Liver (tissue), 9 donors: ENCODE measurements around the gene CELF4. TPM values are rescaled to one million over a fixed set of nuclear protein-coding genes. Genes with fewer than 3 reads are reported as not detected.

Experiments used
- DNase-seq: peaks from one replicate; pipeline ENCODE4 v3.0.0-alpha.2; 2017; ENCODE audit warnings: low spot score
- H3K27ac ChIP-seq, 2 donors: one replicate each; pipeline ENCODE4 v1.7.0; 2013; ENCODE audit warnings: inconsistent platforms in 2 of 2, low read length in 2 of 2, control low read depth in 1 of 2, low read depth in 1 of 2, mild to moderate bottlenecking in 1 of 2
- H3K27me3 ChIP-seq, 4 donors: one replicate each; pipeline versions ENCODE4 v1.6.1 to v1.7.0; 2013; ENCODE audit warnings: low read length in 3 of 4, inconsistent platforms in 1 of 4, mild to moderate bottlenecking in 1 of 4, moderate library complexity in 1 of 4; ENCODE audit not compliant: control insufficient read depth in 4 of 4, insufficient read depth in 4 of 4
- H3K36me3 ChIP-seq, 4 donors: one replicate each; pipeline versions ENCODE4 v1.6.1 to v1.7.0; 2013; ENCODE audit warnings: low read length in 3 of 4, mild to moderate bottlenecking in 3 of 4, low read depth in 1 of 4, moderate library complexity in 1 of 4; ENCODE audit not compliant: control insufficient read depth in 4 of 4, insufficient read depth in 3 of 4
- H3K4me1 ChIP-seq, 4 donors: one replicate each; pipeline versions ENCODE4 v1.6.1 to v1.7.0; 2013; ENCODE audit warnings: low read length in 3 of 4, mild to moderate bottlenecking in 3 of 4, moderate library complexity in 1 of 4; ENCODE audit not compliant: control insufficient read depth in 4 of 4, insufficient read depth in 4 of 4
- H3K4me3 ChIP-seq, 3 donors: one replicate each; pipeline versions ENCODE4 v1.6.1 to v1.7.0; 2013; ENCODE audit warnings: low read length in 3 of 3, control low read depth in 1 of 3, low read depth in 1 of 3, mild to moderate bottlenecking in 1 of 3
- H3K9ac ChIP-seq, 2 donors: one replicate each; pipeline ENCODE4 v1.7.0; 2013; ENCODE audit warnings: low read length in 2 of 2, mild to moderate bottlenecking in 2 of 2, moderate library complexity in 2 of 2, control low read depth in 1 of 2, low read depth in 1 of 2
- H3K9me3 ChIP-seq, 4 donors: one replicate each; pipeline versions ENCODE4 v1.6.1 to v1.7.0; 2013; ENCODE audit warnings: low read length in 3 of 4; ENCODE audit not compliant: control insufficient read depth in 4 of 4
- ATF3 ChIP-seq: IDR thresholded peaks from 2 replicates; pipeline ENCODE4 v1.6.1; 2016; ENCODE audit warnings: antibody characterized with exemption
- CTCF ChIP-seq: fragments of 150-350 bp; IDR thresholded peaks from 2 replicates; pipeline ENCODE4 v1.5.1; 2017; ENCODE audit warnings: improper control_type of control experiment, low read depth, low read length; ENCODE audit not compliant: missing input control
- EGR1 ChIP-seq, 2 donors: IDR thresholded peaks; 2 replicates each; pipeline ENCODE4 v1.6.1; 2016 to 2018; ENCODE audit warnings: antibody characterized with exemption in 2 of 2, low read depth in 2 of 2
- FOXA1 ChIP-seq: IDR thresholded peaks from 2 replicates; pipeline ENCODE4 v1.6.1; 2016; ENCODE audit warnings: antibody characterized with exemption
- FOXA2 ChIP-seq: IDR thresholded peaks from 2 replicates; pipeline ENCODE4 v1.6.1; 2016; ENCODE audit warnings: antibody characterized with exemption
- GABPA ChIP-seq, 2 donors: IDR thresholded peaks in 1 of 2; conservative IDR thresholded peaks in 1 of 2; 2 replicates each; pipeline ENCODE4 v1.6.1; 2016; ENCODE audit warnings: antibody characterized with exemption in 2 of 2, mild to moderate bottlenecking in 1 of 2, moderate library complexity in 1 of 2
- HNF4A ChIP-seq, 2 donors: conservative IDR thresholded peaks; 2 replicates each; pipeline ENCODE4 v1.6.1; 2016; ENCODE audit warnings: antibody characterized with exemption in 2 of 2, mild to moderate bottlenecking in 2 of 2
- HNF4G ChIP-seq: IDR thresholded peaks from 2 replicates; pipeline ENCODE4 v1.6.1; 2016; ENCODE audit warnings: antibody characterized with exemption
- JUND ChIP-seq, 2 donors: IDR thresholded peaks; 2 replicates each; pipeline ENCODE4 v1.6.1; 2016; ENCODE audit warnings: antibody characterized with exemption in 2 of 2
- MAX ChIP-seq: IDR thresholded peaks from 2 replicates; pipeline ENCODE4 v1.6.1; 2016; ENCODE audit warnings: antibody characterized with exemption
- NR2F2 ChIP-seq: IDR thresholded peaks from 2 replicates; pipeline ENCODE4 v1.6.1; 2016; ENCODE audit warnings: antibody characterized with exemption
- RAD21 ChIP-seq, 2 donors: IDR thresholded peaks; 2 replicates each; pipeline ENCODE4 v1.6.1; 2016; ENCODE audit warnings: antibody characterized with exemption in 2 of 2, mild to moderate bottlenecking in 2 of 2
- REST ChIP-seq: IDR thresholded peaks from 2 replicates; pipeline ENCODE4 v1.6.1; 2016; ENCODE audit warnings: antibody characterized with exemption, mild to moderate bottlenecking
- RXRA ChIP-seq, 2 donors: IDR thresholded peaks; 2 replicates each; pipeline ENCODE4 v1.6.1; 2017 to 2018; ENCODE audit warnings: antibody characterized with exemption in 2 of 2, mild to moderate bottlenecking in 1 of 2
- SP1 ChIP-seq: IDR thresholded peaks from 2 replicates; pipeline ENCODE4 v1.6.1; 2018; ENCODE audit warnings: antibody characterized with exemption, mild to moderate bottlenecking
- TAF1 ChIP-seq: conservative IDR thresholded peaks from 2 replicates; pipeline ENCODE4 v1.6.1; 2016; ENCODE audit warnings: antibody characterized with exemption, mild to moderate bottlenecking
- YY1 ChIP-seq: IDR thresholded peaks from 2 replicates; pipeline ENCODE4 v1.6.1; 2016; ENCODE audit warnings: antibody characterized with exemption, mild to moderate bottlenecking
- ZBTB33 ChIP-seq: IDR thresholded peaks from 2 replicates; pipeline ENCODE4 v1.6.1; 2016; ENCODE audit warnings: antibody characterized with exemption
- WGBS: extraction: QIAGEN DNeasy Blood & Tissue Kit; methylation state at CpG from one replicate; pipeline ENCODE4 v1.1.7; 2013; 5-methylcytosine and 5-hydroxymethylcytosine counted together
- polyA plus RNA-seq, 2 donors: library from polyadenylated mRNA; stranded (reverse) in 1 of 2; unstranded in 1 of 2; fragments of 200-250 nt in 1 of 2; fragments of >200 nt in 1 of 2; fragmentation: Nextera tagmentation in 1 of 2; extraction: Ambion mirVana in 1 of 2; gene quantifications; one replicate each; pipeline versions ENCODE4 v1.2.1 to v1.2.3, GENCODE V29; 2013 to 2015
- total RNA-seq, 2 donors: library from RNA; depleted of rRNA; stranded (reverse); fragments of >200 nt; gene quantifications; one replicate each; pipeline ENCODE4 v1.2.3, GENCODE V29; 2014
- donor health status: healthy.
- donor health status: healthy.
- donor health status: healthy.
- donor health status: healthy.
- donor health status: healthy.

CELF4 gene
- total and polyA plus RNA-seq, 4 donors = 0.08 to 0.28 (median 0.21) TPM; not detected in 1

- Histone ChIP-seq H3K36me3 (no peaks in the 10 kb centered on the region), H3K9ac (no peak overlapping the region), H3K27ac (no peak overlapping the region), H3K4me1 (no peaks in the 10 kb centered on the region), H3K9me3 (no peaks in the 10 kb centered on the region), H3K4me3 (no peak overlapping the region), H3K27me3 (peaks cover 0 to 2% (median 0%) of the 10 kb centered on the region in 4 donors)
- no peak for DNase-seq
- TF ChIP-seq ZBTB33 = no peak
- TF ChIP-seq EGR1 (IDR thresholded peaks at IDR 0.05; ENCODE audit: low read depth in 2 of 2) = no peak
- TF ChIP-seq HNF4G = no peak
- TF ChIP-seq SP1 = no peak
- no peak for TF ChIP-seq JUND (IDR thresholded peaks at IDR 0.05)
- no peak for TF ChIP-seq CTCF
- TF ChIP-seq RXRA (IDR thresholded peaks at IDR 0.05) = no peak
- no peak for TF ChIP-seq REST
- 76% methylated on average over 5 of the region's 5 CpGs for WGBS
These were observed 224.0 kb downstream of the CELF4 start for GRCh38 chr18:37341473-37342086.

- H3K9ac ChIP-seq = no peak overlapping the region
- TF ChIP-seq HNF4A (conservative IDR thresholded peaks at IDR 0.05) (no peak), CTCF (no peak), MAX (no peak), HNF4G (no peak), REST (no peak), FOXA1 (no peak), FOXA2 (no peak), JUND (IDR thresholded peaks at IDR 0.05) (no peak), SP1 (no peak), RAD21 (IDR thresholded peaks at IDR 0.05) (no peak), EGR1 (IDR thresholded peaks at IDR 0.05; ENCODE audit: low read depth in 2 of 2) (no peak), TAF1 (no peak), RXRA (IDR thresholded peaks at IDR 0.05) (no peak), YY1 (no peak), ATF3 (no peak), NR2F2 (no peak), GABPA (IDR thresholded peaks at IDR 0.05 in 1 of 2, conservative IDR thresholded peaks at IDR 0.05 in 1 of 2) (no peak)
- DNase-seq = no peak
- no peaks in the 10 kb centered on the region for H3K9me3 ChIP-seq
- WGBS = 76% methylated on average over 2 of the region's 2 CpGs
- no peaks in the 10 kb centered on the region for H3K36me3 ChIP-seq
- H3K27me3 ChIP-seq = peaks cover 0 to 2% (median 0%) of the 10 kb centered on the region in 4 donors
- no peaks in the 10 kb centered on the region for H3K4me1 ChIP-seq
- no peak overlapping the region for H3K27ac ChIP-seq
- H3K4me3 ChIP-seq = no peak overlapping the region
These were observed 224.6 kb downstream of the CELF4 start for GRCh38 chr18:37341016-37341415.
